Keratinocyte (primary cell): ENCODE data around the gene VSIG8. TPM values are rescaled to one million over a fixed set of nuclear protein-coding genes. Genes with fewer than 3 reads are reported as not detected.

ENCODE experiments used
- DNase-seq: peaks from one replicate; pipeline ENCODE4 v3.0.0-alpha.2; 2011; ENCODE audit warnings: low read depth, missing footprints, low spot score
- FAIRE-seq: peaks from 2 replicates; lab custom pipeline; 2011; peaks lifted over from hg19 to GRCh38; lab: Jason Lieb, UNC
- H2AFZ ChIP-seq: 2 replicates; pipeline ENCODE4 v1.6.0; 2012; ENCODE audit warnings: low read length, control low read depth, inconsistent platforms; ENCODE audit not compliant: control insufficient read depth
- H3K27ac ChIP-seq: 2 replicates; pipeline ENCODE4 v1.5.1; 2011; ENCODE audit warnings: low read length; ENCODE audit not compliant: control insufficient read depth, insufficient read depth
- H3K27me3 ChIP-seq: 3 replicates; pipeline ENCODE4 v1.6.0; 2011; ENCODE audit warnings: low read length; ENCODE audit not compliant: control insufficient read depth, insufficient read depth; ENCODE audit errors: extremely low read depth
- H3K36me3 ChIP-seq, 2 experiments: 2 replicates in 1 of 2; 3 replicates in 1 of 2; pipeline ENCODE4 v1.5.1; 2011; ENCODE audit warnings: low read length in 2 of 2, mild to moderate bottlenecking in 1 of 2; ENCODE audit not compliant: control insufficient read depth in 2 of 2, insufficient read depth in 2 of 2; ENCODE audit errors: extremely low read depth in 1 of 2
- H3K4me1 ChIP-seq: 3 replicates; pipeline ENCODE4 v1.5.1; 2011; ENCODE audit warnings: low read length; ENCODE audit not compliant: control insufficient read depth, insufficient read depth; ENCODE audit errors: extremely low read depth
- H3K4me2 ChIP-seq: 3 replicates; pipeline ENCODE4 v1.6.0; 2011; ENCODE audit warnings: low read depth, low read length; ENCODE audit not compliant: control insufficient read depth, insufficient read depth; ENCODE audit errors: extremely low read depth
- H3K4me3 ChIP-seq, 3 experiments: fragments of 200-600 bp in 1 of 3; sonication (generic) in 1 of 3; 2 replicates in 2 of 3; 3 replicates in 1 of 3; pipeline ENCODE4 v1.5.1; 2011 to 2016; ENCODE audit warnings: low read length in 3 of 3, mild to moderate bottlenecking in 3 of 3, control low read depth in 2 of 3, inconsistent platforms in 1 of 3, low read depth in 1 of 3, mixed read lengths in 1 of 3, mixed run types in 1 of 3, moderate library complexity in 1 of 3; ENCODE audit not compliant: control insufficient read depth in 2 of 3, insufficient read depth in 2 of 3; ENCODE audit errors: extremely low read depth in 1 of 3
- H3K79me2 ChIP-seq: 2 replicates; pipeline ENCODE4 v1.6.0; 2012; ENCODE audit warnings: low read length; ENCODE audit not compliant: control insufficient read depth, insufficient read depth
- H3K9ac ChIP-seq: 3 replicates; pipeline ENCODE4 v1.6.0; 2011; ENCODE audit warnings: low read length; ENCODE audit not compliant: control insufficient read depth, insufficient read depth; ENCODE audit errors: extremely low read depth
- H3K9me1 ChIP-seq: 3 replicates; pipeline ENCODE4 v1.6.0; 2011; ENCODE audit warnings: low read length; ENCODE audit not compliant: control insufficient read depth, insufficient read depth; ENCODE audit errors: extremely low read depth
- H3K9me3 ChIP-seq: 2 replicates; pipeline ENCODE4 v1.5.1; 2012; ENCODE audit warnings: low read depth, low read length; ENCODE audit not compliant: control insufficient read depth
- H4K20me1 ChIP-seq: 3 replicates; pipeline ENCODE4 v1.6.0; 2011; ENCODE audit warnings: low read length; ENCODE audit not compliant: control insufficient read depth, insufficient read depth; ENCODE audit errors: extremely low read depth
- EZH2 ChIP-seq: IDR thresholded peaks from one replicate; pipeline ENCODE4 v1.6.1; 2012; ENCODE audit warnings: inconsistent platforms, mild to moderate bottlenecking, low read length, moderate library complexity
- dilution Hi-C: fragments of 300-500 bp; cut with MboI; formaldehyde crosslinking; loops from one replicate; pipeline ENCODE4 v1.7.0; 2020; ENCODE audit warnings: low sequenced_read_pairs; ENCODE audit not compliant: extremely low pct_ligation_motif_present
- polyA plus RNA-seq, 5 experiments: library from polyadenylated mRNA; depleted of rRNA in 3 of 5; stranded (reverse) in 3 of 5; stranded (forward) in 1 of 5; unstranded in 1 of 5; fragments of >200 nt; gene quantifications; 1 replicate in 1 of 5; 2 replicates in 3 of 5; 3 replicates in 1 of 5; pipeline versions ENCODE4 v1.2.1 to v1.2.3, GENCODE V29; 2011 to 2012; ENCODE audit warnings: missing spikeins in 2 of 5, low read depth in 1 of 5, low replicate concordance in 1 of 5
- TF ChIP-seq, protein P1 (sequence below), 3 experiments: IDR thresholded peaks in 1 of 3; conservative IDR thresholded peaks in 1 of 3; optimal IDR thresholded peaks in 1 of 3; 2 replicates in 2 of 3; 3 replicates in 1 of 3; pipeline versions ENCODE3 to v1.5.1; 2011; ENCODE audit warnings: low read length in 3 of 3, mild to moderate bottlenecking in 3 of 3, moderate library complexity in 2 of 3, control low read depth in 1 of 3, inconsistent platforms in 1 of 3; ENCODE audit not compliant: insufficient read depth in 2 of 3; ENCODE audit errors: extremely low read depth in 1 of 3

VSIG8 gene
- polyA plus RNA-seq, 1 donor (not counting 4 experiments of a cell fraction or from before 2014, with no cell fraction given), result 0.56 TPM

DNA sequence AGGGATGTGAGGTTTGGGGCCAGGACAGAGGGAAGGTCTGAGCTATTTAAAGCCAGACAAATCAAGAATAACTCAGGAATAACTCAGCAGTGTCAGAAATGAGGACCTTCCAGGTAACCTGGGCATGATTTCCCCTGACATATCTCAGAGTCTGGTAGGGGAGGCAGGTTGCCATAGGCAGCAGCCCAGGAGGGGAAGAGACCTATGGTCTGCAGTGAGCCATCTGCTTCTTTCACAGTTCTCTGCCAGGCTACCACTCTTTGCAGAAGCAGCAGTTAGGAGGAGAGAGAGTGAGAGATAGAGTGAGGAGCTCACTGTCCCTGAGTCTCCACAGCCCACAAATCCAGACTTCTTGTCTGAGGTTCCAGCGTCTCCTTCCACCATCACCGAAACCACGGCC, 6.3 kb upstream of the VSIG8 start:
- Histone ChIP-seq H3K9ac (no peak overlapping the region), H3K4me1 (peaks cover 74% of the 10 kb centered on the region), H3K4me2 (peak overlapping the region; percentile 25), H3K79me2 (no peaks in the 10 kb centered on the region), H3K9me3 (no peaks in the 10 kb centered on the region), H3K4me3 (no peak overlapping the region), H4K20me1 (no peaks in the 10 kb centered on the region), H3K27ac (peak overlapping the region; percentile 32), H3K27me3 (no peaks in the 10 kb centered on the region), H3K9me1 (peaks cover 4% of the 10 kb centered on the region), H2AFZ (no peak overlapping the region), H3K36me3 (no peaks in the 10 kb centered on the region)
- FAIRE-seq (peak; percentile 43), DNase-seq (no peak)
- dilution Hi-C loops, result no loop called here
- no peak for TF ChIP-seq EZH2
- TF ChIP-seq, protein P1, sequence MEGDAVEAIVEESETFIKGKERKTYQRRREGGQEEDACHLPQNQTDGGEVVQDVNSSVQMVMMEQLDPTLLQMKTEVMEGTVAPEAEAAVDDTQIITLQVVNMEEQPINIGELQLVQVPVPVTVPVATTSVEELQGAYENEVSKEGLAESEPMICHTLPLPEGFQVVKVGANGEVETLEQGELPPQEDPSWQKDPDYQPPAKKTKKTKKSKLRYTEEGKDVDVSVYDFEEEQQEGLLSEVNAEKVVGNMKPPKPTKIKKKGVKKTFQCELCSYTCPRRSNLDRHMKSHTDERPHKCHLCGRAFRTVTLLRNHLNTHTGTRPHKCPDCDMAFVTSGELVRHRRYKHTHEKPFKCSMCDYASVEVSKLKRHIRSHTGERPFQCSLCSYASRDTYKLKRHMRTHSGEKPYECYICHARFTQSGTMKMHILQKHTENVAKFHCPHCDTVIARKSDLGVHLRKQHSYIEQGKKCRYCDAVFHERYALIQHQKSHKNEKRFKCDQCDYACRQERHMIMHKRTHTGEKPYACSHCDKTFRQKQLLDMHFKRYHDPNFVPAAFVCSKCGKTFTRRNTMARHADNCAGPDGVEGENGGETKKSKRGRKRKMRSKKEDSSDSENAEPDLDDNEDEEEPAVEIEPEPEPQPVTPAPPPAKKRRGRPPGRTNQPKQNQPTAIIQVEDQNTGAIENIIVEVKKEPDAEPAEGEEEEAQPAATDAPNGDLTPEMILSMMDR (optimal IDR thresholded peaks at IDR 0.05 in 1 of 3, IDR thresholded peaks at IDR 0.05 in 1 of 3, conservative IDR thresholded peaks at IDR 0.05 in 1 of 3; ENCODE audit: extremely low read depth in 1 of 3, insufficient read depth in 2 of 3, low read length in 3 of 3), result no peak

DNA sequence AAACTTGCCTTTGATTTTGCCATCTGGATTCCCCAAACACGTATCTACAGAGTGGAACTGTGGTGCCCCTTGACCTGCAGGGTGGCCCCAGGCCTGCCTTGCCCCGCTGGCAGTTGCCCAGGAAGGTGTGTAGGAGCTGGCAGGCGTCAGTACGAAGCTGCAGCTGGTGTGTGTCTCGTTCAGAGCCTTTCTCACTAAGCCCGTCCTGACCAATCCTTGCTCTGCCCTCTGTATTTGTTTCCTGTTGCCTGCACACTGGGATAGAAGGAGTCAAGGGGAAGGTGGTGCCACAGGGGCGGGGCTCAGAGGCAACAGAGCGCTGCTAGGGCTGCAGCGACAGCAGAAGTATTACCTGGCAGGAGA, 5.2 kb upstream of the VSIG8 start:
- no peak for DNase-seq
- Histone ChIP-seq H3K27ac (peak overlapping the region; percentile 62), H3K27me3 (no peaks in the 10 kb centered on the region), H3K4me1 (peaks cover 68% of the 10 kb centered on the region), H3K4me2 (peak overlapping the region; percentile 11), H3K9me1 (peaks cover 4% of the 10 kb centered on the region), H3K9ac (peak overlapping the region; percentile 2), H2AFZ (no peak overlapping the region), H3K4me3 (no peak overlapping the region), H3K79me2 (no peaks in the 10 kb centered on the region), H4K20me1 (no peaks in the 10 kb centered on the region), H3K9me3 (no peaks in the 10 kb centered on the region), H3K36me3 (no peaks in the 10 kb centered on the region)
- TF ChIP-seq, protein P1 (optimal IDR thresholded peaks at IDR 0.05 in 1 of 3, IDR thresholded peaks at IDR 0.05 in 1 of 3, conservative IDR thresholded peaks at IDR 0.05 in 1 of 3; ENCODE audit: extremely low read depth in 1 of 3, insufficient read depth in 2 of 3, low read length in 3 of 3), result no peak
- TF ChIP-seq EZH2, result no peak
- no peak for FAIRE-seq
- dilution Hi-C loops, result no loop called here
